Lower leg skin (tissue), 3 donors: ENCODE measurements around the gene GHR.

Experiments
- CTCF ChIP-seq, 3 donors: fragments of 450-650 bp; IDR thresholded peaks; one replicate each; pipeline ENCODE4 v1.5.1; 2016; ENCODE audit warnings: antibody characterized with exemption in 3 of 3, mild to moderate bottlenecking in 3 of 3, moderate library complexity in 2 of 3
- POLR2A ChIP-seq, 2 donors: fragments of 450-650 bp; IDR thresholded peaks; one replicate each; pipeline ENCODE4 v1.6.1; 2016 to 2017; ENCODE audit warnings: antibody characterized with exemption in 2 of 2, mild to moderate bottlenecking in 1 of 2, moderate library complexity in 1 of 2

GRCh38 chr5:42715785-42716184 is 292.5 kb downstream of the GHR start:
- TF ChIP-seq POLR2A (IDR thresholded peaks at IDR 0.05) (no peak), CTCF (IDR thresholded peaks at IDR 0.05) (no peak)
